H9 (cell line): ENCODE data around the gene JPH2. TPM values are rescaled to one million over a fixed set of nuclear protein-coding genes. Genes with fewer than 3 reads are reported as not detected.

ENCODE experiments used
- DNase-seq: peaks from one replicate; pipeline ENCODE4 v3.0.0-alpha.2; 2017
- H2AFZ ChIP-seq: one replicate; pipeline ENCODE4 v1.6.1; 2013; ENCODE audit warnings: mild to moderate bottlenecking, low read length, control low read depth, moderate library complexity
- H2AK5ac ChIP-seq: 2 replicates; pipeline ENCODE4 v1.6.1; 2013; ENCODE audit warnings: low read length, control low read depth, mixed read lengths; ENCODE audit not compliant: insufficient read length
- H2BK120ac ChIP-seq: one replicate; pipeline ENCODE4 v1.6.1; 2013; ENCODE audit warnings: low read depth, mild to moderate bottlenecking, low read length, control low read depth, inconsistent platforms; ENCODE audit not compliant: poor library complexity, severe bottlenecking
- H2BK12ac ChIP-seq: 2 replicates; pipeline ENCODE4 v1.6.1; 2013; ENCODE audit warnings: low read length, control low read depth, mixed read lengths, low read depth; ENCODE audit not compliant: insufficient read length
- H2BK15ac ChIP-seq: 2 replicates; pipeline ENCODE4 v1.6.1; 2013; ENCODE audit warnings: low read depth, low read length, control low read depth
- H2BK20ac ChIP-seq: one replicate; pipeline ENCODE4 v1.6.1; 2013; ENCODE audit warnings: low read depth, mild to moderate bottlenecking, low read length, control low read depth, inconsistent platforms; ENCODE audit not compliant: poor library complexity, severe bottlenecking
- H2BK5ac ChIP-seq: 2 replicates; pipeline ENCODE4 v1.6.1; 2013; ENCODE audit warnings: low read length, control low read depth, mixed read lengths; ENCODE audit not compliant: insufficient read length
- H3K14ac ChIP-seq: 2 replicates; pipeline ENCODE4 v1.6.1; 2013; ENCODE audit warnings: low read length, control low read depth; ENCODE audit not compliant: insufficient read depth
- H3K18ac ChIP-seq: 2 replicates; pipeline ENCODE4 v1.6.1; 2013; ENCODE audit warnings: low read depth, mild to moderate bottlenecking, mixed read lengths, low read length, control low read depth; ENCODE audit not compliant: insufficient read length
- H3K23ac ChIP-seq: 2 replicates; pipeline ENCODE4 v1.6.1; 2013; ENCODE audit warnings: low read length, control low read depth, mixed read lengths, low read depth; ENCODE audit not compliant: insufficient read length
- H3K23me2 ChIP-seq: 2 replicates; pipeline ENCODE4 v1.6.1; 2013; ENCODE audit warnings: low read depth, mild to moderate bottlenecking, mixed read lengths, low read length, control low read depth; ENCODE audit not compliant: insufficient read length, poor library complexity, severe bottlenecking
- H3K27ac ChIP-seq: 2 replicates; pipeline ENCODE4 v1.5.1; 2013; ENCODE audit warnings: low read length, control low read depth, mixed read lengths, low read depth; ENCODE audit not compliant: insufficient read length
- H3K27me3 ChIP-seq: 2 replicates; pipeline ENCODE4 v1.6.1; 2013; ENCODE audit warnings: low read length, control low read depth, inconsistent platforms; ENCODE audit not compliant: insufficient read depth
- H3K4ac ChIP-seq: 2 replicates; pipeline ENCODE4 v1.6.1; 2013; ENCODE audit warnings: low read depth, mild to moderate bottlenecking, control low read depth, inconsistent platforms, low read length, moderate library complexity
- H3K4me1 ChIP-seq: 2 replicates; pipeline ENCODE4 v1.6.1; 2013; ENCODE audit warnings: low read length, control low read depth, inconsistent platforms; ENCODE audit not compliant: insufficient read depth
- H3K4me2 ChIP-seq: 2 replicates; pipeline ENCODE4 v1.6.1; 2013; ENCODE audit warnings: low read length, control low read depth, mixed read lengths; ENCODE audit not compliant: insufficient read length, insufficient read depth
- H3K56ac ChIP-seq: 2 replicates; pipeline ENCODE4 v1.6.1; 2013; ENCODE audit warnings: low read depth, mild to moderate bottlenecking, mixed read lengths, low read length, control low read depth; ENCODE audit not compliant: insufficient read length
- H3K79me1 ChIP-seq: 2 replicates; pipeline ENCODE4 v1.6.1; 2013; ENCODE audit warnings: low read depth, mild to moderate bottlenecking, moderate library complexity, low read length, control low read depth, inconsistent platforms; ENCODE audit not compliant: insufficient read depth, poor library complexity, severe bottlenecking
- H3K79me2 ChIP-seq: 2 replicates; pipeline ENCODE4 v1.6.1; 2013; ENCODE audit warnings: low read length, control low read depth, inconsistent platforms; ENCODE audit not compliant: insufficient read depth
- H3K9ac ChIP-seq: 2 replicates; pipeline ENCODE4 v1.6.1; 2013; ENCODE audit warnings: low read length, control low read depth, mixed read lengths; ENCODE audit not compliant: insufficient read length; ENCODE audit errors: extremely low read depth
- H3K9me3 ChIP-seq: one replicate; pipeline ENCODE4 v1.6.1; 2013; ENCODE audit warnings: low read depth, low read length, inconsistent platforms; ENCODE audit not compliant: control insufficient read depth
- H3T11ph ChIP-seq: one replicate; pipeline ENCODE4 v1.6.1; 2013; ENCODE audit warnings: mild to moderate bottlenecking, low read length, control low read depth, inconsistent platforms
- H4K20me1 ChIP-seq: one replicate; pipeline ENCODE4 v1.6.1; 2013; ENCODE audit not compliant: control insufficient read depth, insufficient read length, insufficient read depth
- H4K5ac ChIP-seq: 2 replicates; pipeline ENCODE4 v1.6.1; 2013; ENCODE audit warnings: low read depth, mild to moderate bottlenecking, mixed read lengths, low read length, control low read depth; ENCODE audit not compliant: insufficient read length
- H4K8ac ChIP-seq: replicated peaks from 2 replicates; pipeline ENCODE4 v1.6.1; 2013; ENCODE audit warnings: low read length, control low read depth, mixed read lengths, low read depth; ENCODE audit not compliant: insufficient read length
- H4K91ac ChIP-seq: 2 replicates; pipeline ENCODE4 v1.6.1; 2013; ENCODE audit warnings: low read depth, mild to moderate bottlenecking, moderate library complexity, mixed read lengths, low read length, control low read depth; ENCODE audit not compliant: insufficient read length
- H3K27ac Mint-ChIP-seq, 3 experiments: 2 replicates in 2 of 3; 3 replicates in 1 of 3; pipeline ENCODE4 v1.8.0; 2020 to 2021; ENCODE audit warnings: mixed read lengths in 3 of 3, mild to moderate bottlenecking in 1 of 3, moderate library complexity in 1 of 3
- H3K27me3 Mint-ChIP-seq: 2 replicates; pipeline ENCODE4 v1.8.0; 2021; ENCODE audit warnings: low read depth, mild to moderate bottlenecking, moderate library complexity, mixed read lengths
- H3K36me3 Mint-ChIP-seq, 3 experiments: 2 replicates in 2 of 3; 3 replicates in 1 of 3; pipeline ENCODE4 v1.8.0; 2020 to 2021; ENCODE audit warnings: low read depth in 3 of 3, mixed read lengths in 3 of 3; ENCODE audit not compliant: insufficient read depth in 1 of 3
- H3K4me1 Mint-ChIP-seq, 2 experiments: 2 replicates each; pipeline ENCODE4 v1.8.0; 2020; ENCODE audit warnings: mixed read lengths in 2 of 2
- H3K4me3 Mint-ChIP-seq, 2 experiments: 2 replicates in 1 of 2; 3 replicates in 1 of 2; pipeline ENCODE4 v1.8.0; 2020 to 2021; ENCODE audit warnings: mild to moderate bottlenecking in 2 of 2, mixed read lengths in 2 of 2, moderate library complexity in 1 of 2
- H3K9me3 Mint-ChIP-seq, 2 experiments: 2 replicates in 1 of 2; 3 replicates in 1 of 2; pipeline ENCODE4 v1.8.0; 2020; ENCODE audit warnings: mild to moderate bottlenecking in 2 of 2, mixed read lengths in 2 of 2, moderate library complexity in 1 of 2
- CTCF ChIP-seq: fragments of 200-600 bp; sonication (generic); conservative IDR thresholded peaks from 3 replicates; pipeline ENCODE4 v1.8.0; 2021; ENCODE audit warnings: antibody characterized with exemption, mild to moderate bottlenecking
- WGBS: extraction: QIAGEN DNeasy Blood & Tissue Kit; methylation state at CpG from one replicate; pipeline ENCODE4 v1.1.7; 2013; ENCODE audit warnings: missing lambda C conversion rate, low lambda C conversion rate, mixed read lengths; ENCODE audit not compliant: insufficient read length; ENCODE audit errors: extremely low coverage; 5-methylcytosine and 5-hydroxymethylcytosine counted together
- total RNA-seq: library from RNA; stranded (reverse); gene quantifications from 2 replicates; pipeline ENCODE4 v1.2.1, GENCODE V29; 2021

JPH2 gene
- total RNA-seq, 1 experiment from 2014 or later = 0.31 TPM

GRCh38 chr20:44064501-44065400, 122.2 kb downstream of the JPH2 start:
- H2BK12ac ChIP-seq = no peak overlapping the region
- H2BK5ac ChIP-seq = no peak overlapping the region
- H4K5ac ChIP-seq = no peak overlapping the region
- H3K27me3 ChIP-seq = no peaks in the 10 kb centered on the region
- H2BK15ac ChIP-seq = no peak overlapping the region
- WGBS = no CpG with 5 or more reads among the region's 17 CpGs
- Mint-ChIP-seq H3K4me3 (no peak overlapping the region), H3K4me1 (peaks cover 7 to 12% of the 10 kb centered on the region in 2 experiments; a peak in 2 of 4 replicates), H3K27ac (no peak overlapping the region), H3K27me3 (no peaks in the 10 kb centered on the region), H3K9me3 (no peaks in the 10 kb centered on the region; a peak in 1 of 5 replicates), H3K36me3 (no peaks in the 10 kb centered on the region)
- H3K56ac ChIP-seq = no peak overlapping the region
- no peak overlapping the region for H2AK5ac ChIP-seq
- no peak overlapping the region for H3K23ac ChIP-seq
- no peak overlapping the region for H4K8ac ChIP-seq
- no peak overlapping the region for H3K4ac ChIP-seq
- DNase-seq = no peak
- no peaks in the 10 kb centered on the region for H3K23me2 ChIP-seq
- no peaks in the 10 kb centered on the region for H4K20me1 ChIP-seq
- no peak overlapping the region for H3K18ac ChIP-seq
- H3K79me1 ChIP-seq = no peaks in the 10 kb centered on the region
- no peaks in the 10 kb centered on the region; the same call in 1 of the 2 replicates for H3K4me1 ChIP-seq
- H3K4me2 ChIP-seq = no peak overlapping the region
- no peak overlapping the region for H2BK20ac ChIP-seq
- no peak overlapping the region for H3K9ac ChIP-seq
- no peak overlapping the region for H4K91ac ChIP-seq
- no peak overlapping the region for H2AFZ ChIP-seq
- TF ChIP-seq CTCF = no peak
- no peak overlapping the region for H3T11ph ChIP-seq
- no peak overlapping the region for H3K14ac ChIP-seq
- no peaks in the 10 kb centered on the region for H3K79me2 ChIP-seq
- H3K27ac ChIP-seq = no peak overlapping the region
- H3K9me3 ChIP-seq = no peaks in the 10 kb centered on the region
- no peak overlapping the region for H2BK120ac ChIP-seq

Other genes with a start within 250 kb of the JPH2 start
- 35.7 and 36.1 TPM in 2 replicates for gene OSER1, start 23.6 kb upstream of the JPH2 start, total RNA-seq
- 5.9 and 6.8 TPM in 2 replicates for gene GDAP1L1, start 60.1 kb upstream of the JPH2 start, total RNA-seq
- gene FITM2, start 124.0 kb upstream of the JPH2 start, total RNA-seq = 1.7 TPM in 2 replicates
- gene R3HDML, start 149.9 kb upstream of the JPH2 start, total RNA-seq = not detected in 2 replicates
- 0.04 TPM in 1 of 2 replicates, not detected in the other for gene HNF4A, start 168.5 kb upstream of the JPH2 start, total RNA-seq